ENCODE data around the gene GALNT16.

The GALNT16 gene

DNA sequence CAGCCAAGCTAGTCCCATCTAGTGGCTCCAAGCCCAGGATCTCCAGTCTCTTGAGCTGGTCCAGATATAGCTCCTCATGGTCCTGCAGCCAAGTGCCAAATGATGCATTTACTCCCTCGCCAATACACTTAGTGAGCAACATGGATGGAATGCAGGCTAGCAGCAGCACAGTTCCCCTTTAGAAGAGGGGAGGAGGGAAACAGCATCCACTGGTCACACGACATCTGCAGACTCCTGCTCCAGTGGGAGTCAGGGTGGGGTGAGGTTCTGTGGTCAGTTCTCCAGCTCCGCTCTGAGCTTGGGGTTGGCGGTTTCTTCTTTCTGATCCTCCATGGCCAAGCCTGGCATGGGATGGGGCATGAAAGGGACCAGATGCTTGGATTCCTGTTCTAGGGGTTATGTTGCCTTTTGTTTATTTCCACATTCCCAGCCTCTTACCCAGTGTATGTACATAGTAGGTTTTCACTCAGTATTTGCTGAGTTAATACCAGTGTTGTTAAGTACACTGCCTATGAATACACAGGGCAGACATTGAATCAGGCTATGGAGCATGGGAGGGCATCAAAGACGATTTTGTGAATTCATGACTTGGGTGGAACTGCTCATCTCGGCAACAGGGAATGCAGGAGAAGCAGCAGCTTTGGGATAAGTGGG is 57.3 kb downstream of the GALNT16 start:
- peak; percentile 23 for DNase-seq (ENCODE audit: low spot score)

- no peak for DNase-seq (ENCODE audit: low spot score)
These were observed 57.8 kb downstream of the GALNT16 start for GRCh38 chr14:69317780-69318179.

DNA sequence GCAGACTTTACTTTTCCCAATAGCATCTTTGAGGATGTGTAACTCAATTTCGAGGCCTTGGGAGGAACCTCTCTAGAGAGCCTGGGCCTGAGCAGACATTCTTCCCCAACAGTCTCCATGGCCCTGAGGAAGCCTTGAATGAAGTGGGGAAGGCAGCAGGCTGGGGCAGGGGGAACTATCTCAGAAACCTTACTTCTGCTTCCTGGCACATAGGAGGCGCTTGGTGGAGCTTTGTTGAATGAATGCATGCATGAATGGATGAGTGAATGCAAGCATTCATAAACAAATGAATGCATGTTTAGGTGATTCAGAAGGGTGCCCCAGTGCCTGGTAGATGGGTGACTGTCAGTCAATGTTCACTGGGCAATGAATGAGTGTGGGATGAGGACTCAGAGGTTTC is 58.3 kb downstream of the GALNT16 start:
- DNase-seq (ENCODE audit: low spot score), result no peak

DNA sequence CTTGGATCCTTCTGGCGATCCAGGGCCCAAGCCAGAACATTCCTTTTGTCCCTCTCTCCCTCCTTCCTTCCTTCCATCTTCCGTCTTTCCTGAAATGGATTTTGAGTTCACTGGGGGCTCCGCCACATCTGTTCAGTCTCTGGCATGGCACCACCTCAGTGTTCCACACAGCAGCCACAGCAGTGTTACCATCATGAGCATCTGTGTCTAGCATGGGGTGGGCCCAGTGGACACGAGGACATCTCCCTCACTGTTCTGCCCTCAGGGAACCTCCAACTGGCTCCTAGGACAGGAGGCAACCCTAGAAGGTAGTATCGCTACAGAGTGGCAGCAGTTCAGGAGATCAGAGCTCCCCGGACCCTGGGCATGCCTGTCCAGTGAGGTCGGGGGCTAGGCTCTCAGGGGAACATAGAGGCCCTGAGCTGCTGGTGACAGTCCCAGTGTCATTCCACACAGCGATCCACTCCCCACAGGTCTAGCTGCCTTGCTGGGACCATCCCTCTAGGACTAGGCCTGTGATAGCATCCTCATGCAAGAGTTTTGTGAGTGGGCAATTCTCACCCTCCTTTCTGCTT is 59.0 kb downstream of the GALNT16 start:
- DNase-seq (ENCODE audit: low spot score), result no peak

- DNase-seq (ENCODE audit: low spot score), result no peak
These were observed 60.0 kb downstream of the GALNT16 start for GRCh38 chr14:69319911-69320310.

DNA sequence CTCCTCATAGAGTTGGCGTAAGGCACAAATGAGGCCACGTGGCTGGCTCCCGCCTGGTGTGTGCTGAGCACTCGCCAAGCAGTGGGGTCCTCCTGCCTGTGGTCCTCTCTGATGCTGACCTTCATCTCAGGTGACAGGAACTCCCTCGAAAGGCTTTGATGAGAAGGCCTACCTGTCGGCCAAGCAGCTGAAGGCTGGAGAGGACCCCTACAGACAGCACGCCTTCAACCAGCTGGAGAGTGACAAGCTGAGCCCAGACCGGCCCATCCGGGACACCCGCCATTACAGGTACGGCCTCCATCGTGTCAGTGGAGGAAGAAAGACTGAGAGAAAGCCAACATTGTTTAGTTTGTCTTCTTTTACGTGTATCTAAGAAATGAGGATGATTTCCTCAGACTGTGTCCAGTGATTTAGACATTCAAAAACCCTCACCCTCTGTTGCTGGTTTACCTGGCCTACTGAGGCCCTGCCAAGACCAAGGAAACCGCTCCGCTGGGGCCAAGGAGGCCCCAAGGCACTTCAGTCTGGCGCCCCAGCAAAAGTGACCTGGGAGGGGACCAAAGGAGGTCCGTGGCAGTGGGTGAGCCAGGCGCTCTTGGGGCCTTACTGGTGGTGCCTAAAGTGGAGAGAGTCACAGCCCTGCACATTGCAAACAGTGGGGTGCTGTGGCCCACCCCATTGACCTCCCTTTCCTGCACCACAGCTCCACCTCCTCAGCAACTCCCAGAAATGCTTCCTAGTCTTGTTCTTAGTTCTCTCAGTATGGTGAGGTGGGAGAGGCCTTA is 60.8 kb downstream of the GALNT16 start:
- DNase-seq (ENCODE audit: low spot score), result no peak

DNA sequence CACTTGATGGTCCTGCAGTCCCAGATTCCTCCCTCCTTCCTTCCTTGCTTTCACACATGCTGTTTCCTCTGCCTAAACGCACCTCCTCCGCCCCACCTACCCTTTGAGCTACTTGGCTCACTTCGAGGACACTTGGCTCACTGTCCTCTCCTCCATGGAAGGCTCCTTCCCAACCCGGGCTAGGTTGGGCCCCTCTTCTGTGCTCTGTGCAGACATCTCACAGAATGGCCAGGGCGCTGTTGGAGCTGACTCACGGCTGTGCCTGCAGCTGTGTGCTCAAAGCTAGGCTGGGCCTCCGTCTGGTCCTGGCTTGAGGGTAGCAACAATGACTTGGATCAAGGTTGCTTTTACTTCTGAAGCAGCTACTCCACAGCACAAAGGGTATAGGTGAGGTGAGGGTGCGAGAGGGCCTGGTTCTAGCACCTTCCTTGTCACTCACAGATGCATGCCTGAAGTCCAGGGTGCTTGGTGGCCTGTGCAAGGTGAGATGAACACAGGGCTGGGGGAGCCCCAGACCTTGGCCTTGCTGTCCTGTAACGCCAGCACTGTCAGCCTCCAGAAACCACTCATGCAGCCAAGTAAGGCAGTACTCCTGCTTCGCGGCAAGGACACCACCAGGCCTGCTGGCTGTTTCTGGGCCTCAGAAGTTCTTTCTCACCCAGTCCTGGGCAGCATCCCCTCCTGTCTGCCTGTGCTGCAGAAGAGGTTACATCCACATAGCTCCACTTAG is 61.8 kb downstream of the GALNT16 start:
- DNase-seq (ENCODE audit: low spot score), result no peak

DNA sequence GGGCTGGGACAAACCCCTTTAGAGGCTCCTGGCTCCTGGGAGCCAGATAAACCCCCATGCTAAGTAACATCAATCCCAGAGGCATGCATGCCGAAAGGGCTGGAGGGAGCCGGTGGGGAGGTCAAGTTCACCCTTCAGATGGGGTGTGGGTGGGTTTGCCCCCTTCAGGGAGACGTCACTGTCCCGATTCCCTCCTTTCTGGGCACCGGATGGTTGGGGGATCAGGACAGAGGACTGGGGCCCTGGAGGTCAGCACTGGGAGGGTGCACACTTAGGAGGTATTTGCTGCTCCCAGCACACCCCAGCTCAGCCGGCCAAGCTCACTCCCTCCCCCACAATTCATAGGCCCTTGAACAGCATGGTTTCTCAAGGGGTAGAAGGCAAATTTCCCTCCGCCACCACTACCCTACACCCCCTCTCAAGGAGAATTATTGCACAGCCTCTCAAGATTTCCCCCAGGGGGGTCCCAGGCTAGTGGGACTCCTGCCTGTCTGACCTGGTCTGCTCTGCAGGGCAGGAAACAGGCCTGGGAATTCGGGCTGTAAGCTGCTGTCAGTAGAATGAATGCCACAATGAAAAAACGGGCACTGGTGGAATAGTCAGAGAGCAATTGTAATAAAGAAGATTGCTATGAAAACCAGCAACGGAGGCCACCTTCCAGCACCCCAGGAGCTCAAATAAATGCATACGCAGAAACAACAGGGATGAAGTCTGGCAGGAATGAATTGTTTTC is 63.5 kb downstream of the GALNT16 start:
- no peak for DNase-seq (ENCODE audit: low spot score)

DNA sequence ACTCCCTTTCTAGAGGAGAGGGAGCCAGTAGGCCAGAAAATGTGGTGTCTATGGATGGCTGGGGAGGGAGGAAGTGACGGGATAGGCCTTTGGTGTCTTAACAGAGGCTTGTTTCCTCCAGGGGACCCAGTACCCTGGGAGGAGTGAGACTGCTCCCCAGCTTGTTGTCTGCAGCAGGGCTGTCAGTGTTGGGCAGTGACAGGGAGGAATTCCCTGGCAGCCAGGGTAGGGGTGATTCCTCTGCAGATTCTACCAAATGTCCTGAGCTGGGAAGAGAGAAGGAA is 64.0 kb downstream of the GALNT16 start:
- DNase-seq (ENCODE audit: low spot score), result no peak

GRCh38 chr14:69324341-69324931 is 64.5 kb downstream of the GALNT16 start:
- no peak for DNase-seq (ENCODE audit: low spot score)

GRCh38 chr14:69325086-69325485 is 65.1 kb downstream of the GALNT16 start:
- DNase-seq (ENCODE audit: low spot score), result no peak

- DNase-seq (ENCODE audit: low spot score), result no peak
These were observed 65.8 kb downstream of the GALNT16 start for GRCh38 chr14:69325646-69326265.

DNA sequence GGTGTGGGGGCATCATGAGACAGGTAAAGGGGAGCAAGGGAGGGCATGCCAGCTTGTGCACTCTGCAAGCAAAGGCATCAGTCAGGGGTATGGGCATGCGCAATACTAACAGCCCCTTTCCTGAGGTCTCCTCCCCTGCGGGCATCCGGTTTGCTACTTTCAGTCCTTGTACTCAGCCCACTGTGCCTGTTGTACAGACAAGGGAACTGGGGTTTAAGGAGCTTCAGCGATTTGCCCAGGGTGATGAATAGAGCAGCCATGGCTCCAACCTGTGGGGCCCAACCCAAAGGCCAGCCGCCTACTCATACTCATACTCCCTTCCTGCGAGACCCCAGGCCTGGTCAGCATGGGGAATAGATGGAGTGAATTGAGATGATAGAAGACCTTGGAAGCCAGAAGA is 66.7 kb downstream of the GALNT16 start:
- no peak for DNase-seq (ENCODE audit: low spot score)

DNA sequence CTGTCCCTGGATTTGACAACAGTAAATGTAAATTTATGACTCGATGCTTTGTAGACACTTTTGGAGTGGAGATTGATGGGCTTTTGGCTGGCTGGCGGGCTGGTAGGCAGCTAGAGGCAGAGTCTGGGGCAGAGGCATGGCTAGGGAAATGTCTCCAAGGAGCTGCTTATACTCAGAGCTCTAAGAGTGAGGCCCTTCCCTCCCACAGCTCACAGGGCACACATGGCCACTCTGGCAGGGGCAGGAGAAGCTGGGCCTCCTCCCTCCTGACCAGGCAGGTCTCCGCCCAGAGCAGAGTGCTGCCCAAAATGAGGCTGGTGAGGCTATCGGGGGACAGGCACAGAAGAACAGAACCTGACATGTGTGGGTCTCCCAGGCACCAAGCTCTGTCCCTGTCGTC is 67.5 kb downstream of the GALNT16 start:
- DNase-seq (ENCODE audit: low spot score), result no peak

GRCh38 chr14:69328317-69328716 is 68.4 kb downstream of the GALNT16 start:
- DNase-seq (ENCODE audit: low spot score), result no peak

DNA sequence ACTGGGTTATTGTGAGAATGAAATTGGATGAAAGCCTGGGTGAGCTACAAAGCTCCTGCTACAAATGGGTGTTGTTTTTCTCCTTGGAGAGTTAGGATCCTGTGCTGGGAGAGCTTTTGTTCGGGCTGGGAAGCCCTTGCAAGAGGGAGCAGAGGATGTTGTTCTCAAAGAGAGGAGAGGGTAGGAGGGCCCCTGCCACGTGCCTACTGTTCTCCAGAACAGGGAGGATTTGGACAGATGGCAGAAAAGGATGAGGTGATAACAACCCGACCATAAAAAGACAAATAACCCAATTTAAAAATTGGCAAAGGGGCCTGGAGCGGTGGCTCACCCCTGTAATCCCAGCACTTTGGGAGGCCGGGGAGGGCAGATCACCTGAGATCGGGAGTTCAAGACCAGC is 68.8 kb downstream of the GALNT16 start:
- DNase-seq (ENCODE audit: low spot score), result no peak

- DNase-seq (ENCODE audit: low spot score), result no peak
These were observed 71.2 kb downstream of the GALNT16 start for GRCh38 chr14:69331206-69331605.

- no peak for DNase-seq (ENCODE audit: low spot score)
These were observed 72.9 kb downstream of the GALNT16 start for GRCh38 chr14:69332782-69333395.

GRCh38 chr14:69333791-69334337 is 73.9 kb downstream of the GALNT16 start:
- DNase-seq (ENCODE audit: low spot score), result no peak

DNA sequence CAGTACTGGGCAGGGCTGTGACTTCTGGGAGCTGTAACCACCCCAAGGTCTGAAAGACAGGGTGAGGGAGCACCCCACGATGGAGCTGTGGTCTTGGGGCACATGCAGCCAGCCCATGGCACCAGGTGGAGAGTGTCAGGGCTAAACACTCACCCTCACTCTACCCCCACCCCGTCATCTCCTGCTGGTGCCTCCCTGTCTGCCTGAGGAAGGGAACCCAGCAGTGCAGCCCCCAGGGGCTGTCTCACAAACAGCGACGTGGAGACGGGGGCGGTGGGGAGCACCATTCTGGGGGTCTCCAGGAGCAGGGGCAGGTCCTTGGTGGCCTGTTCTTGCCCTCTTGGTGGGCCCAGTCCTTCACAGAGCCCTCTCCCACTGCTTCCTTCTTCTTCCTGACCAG is 74.6 kb downstream of the GALNT16 start:
- DNase-seq (ENCODE audit: low spot score), result no peak

GRCh38 chr14:69335371-69335771 is 75.4 kb downstream of the GALNT16 start:
- DNase-seq (ENCODE audit: low spot score), result no peak

Data from SW480 (cell line).